HG03520 (cell line): Measurements from ENCODE around the gene MCTP2.

Experiments used
- ATAC-seq: cut with Tn5 transposase; IDR thresholded peaks from one replicate; pipeline ENCODE4 v1.9.1; 2021; ENCODE audit warnings: mild to moderate bottlenecking, moderate library complexity; ENCODE audit not compliant: unreplicated experiment

The MCTP2 gene

DNA sequence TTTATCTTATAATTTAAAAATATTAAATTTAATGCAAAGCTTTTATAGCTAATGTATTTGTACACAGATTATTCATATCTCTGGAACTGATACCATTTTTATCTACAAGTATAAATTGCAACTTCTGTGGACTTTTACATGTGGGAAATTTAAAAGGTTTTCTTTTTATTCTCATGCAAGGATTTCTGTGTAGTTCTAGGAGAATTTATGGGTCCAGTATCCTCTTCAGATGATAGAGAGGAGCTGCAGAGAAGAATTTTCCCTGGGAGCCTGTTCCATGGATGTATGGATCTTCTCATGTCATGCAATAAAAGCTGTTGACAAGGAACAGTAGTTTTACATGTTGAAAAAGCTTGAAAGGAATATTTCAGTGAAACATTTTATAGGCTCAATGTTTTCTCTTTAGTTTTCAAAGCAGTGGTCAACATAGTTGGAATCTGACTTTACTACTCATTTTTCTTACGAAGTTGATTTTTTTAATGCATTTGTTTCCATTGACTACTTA is 119.7 kb downstream of the MCTP2 start:
- ATAC-seq: no peak

DNA sequence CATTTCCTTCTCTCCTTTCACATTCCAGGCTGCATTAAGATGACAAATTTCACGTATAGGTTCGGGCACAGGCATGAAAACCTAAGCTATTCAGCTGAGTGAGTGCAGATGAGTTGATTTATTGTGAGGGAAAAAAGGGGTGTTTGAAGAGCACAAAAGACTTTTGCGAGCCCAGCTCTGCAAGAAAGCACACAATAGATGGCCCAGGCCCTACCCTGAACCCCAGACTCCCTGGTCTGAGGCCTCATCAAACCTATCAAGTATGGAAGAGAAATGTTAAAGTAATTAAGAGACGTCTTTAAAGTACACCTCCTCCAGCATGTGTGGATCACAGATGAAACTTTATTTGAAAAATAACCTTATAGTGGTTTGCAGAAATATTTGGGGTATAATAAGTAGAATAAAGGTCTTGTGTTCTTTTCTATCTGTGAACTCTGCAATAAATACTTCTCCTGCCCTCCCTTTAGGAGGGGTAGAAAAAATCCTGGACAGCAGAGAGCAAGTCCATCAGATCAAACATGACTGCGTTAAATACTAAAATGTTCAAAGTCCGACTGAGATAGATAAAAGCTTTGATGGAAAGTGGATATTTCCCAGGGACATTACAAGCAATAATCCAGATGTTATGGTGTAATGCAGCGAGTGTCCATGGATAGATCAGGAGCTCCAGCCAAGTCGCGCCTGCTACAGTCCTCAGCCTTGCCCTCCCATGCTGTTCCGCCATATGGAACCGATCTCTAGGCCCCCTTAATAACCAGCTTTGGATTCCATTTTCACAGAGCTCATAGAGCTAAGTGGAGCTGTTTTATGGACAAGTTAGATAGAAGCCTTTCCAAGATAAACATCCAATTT is 121.5 kb downstream of the MCTP2 start:
- no peak for ATAC-seq

GRCh38 chr15:94353488-94353820 is 122.1 kb downstream of the MCTP2 start:
- ATAC-seq: no peak

- no peak for ATAC-seq
These were observed 123.3 kb downstream of the MCTP2 start for GRCh38 chr15:94354655-94355054.

- no peak for ATAC-seq
These were observed 128.4 kb downstream of the MCTP2 start for GRCh38 chr15:94359716-94360115.

DNA sequence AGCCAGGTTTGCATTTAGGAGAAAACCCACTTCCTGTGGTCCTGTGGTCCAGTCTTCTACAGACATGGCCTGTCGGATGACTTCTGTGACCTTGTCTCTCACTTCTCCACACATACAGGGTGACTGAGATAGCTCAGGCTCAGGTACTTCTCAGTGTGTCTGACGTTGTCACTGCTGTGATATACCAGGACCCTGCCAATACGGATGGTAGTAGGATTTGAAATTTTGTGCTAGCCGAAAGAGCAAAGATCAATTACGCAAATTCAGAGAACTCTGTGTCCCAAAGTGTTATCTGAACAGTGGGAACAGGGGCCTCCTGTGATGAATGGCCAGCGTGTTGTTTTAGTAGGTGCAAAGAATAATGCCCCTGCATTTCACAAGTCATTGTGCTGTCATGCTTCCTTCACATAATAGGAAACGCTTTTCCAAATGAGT is 128.9 kb downstream of the MCTP2 start:
- no peak for ATAC-seq

- ATAC-seq: no peak
These were observed 131.2 kb downstream of the MCTP2 start for GRCh38 chr15:94362385-94363092.

DNA sequence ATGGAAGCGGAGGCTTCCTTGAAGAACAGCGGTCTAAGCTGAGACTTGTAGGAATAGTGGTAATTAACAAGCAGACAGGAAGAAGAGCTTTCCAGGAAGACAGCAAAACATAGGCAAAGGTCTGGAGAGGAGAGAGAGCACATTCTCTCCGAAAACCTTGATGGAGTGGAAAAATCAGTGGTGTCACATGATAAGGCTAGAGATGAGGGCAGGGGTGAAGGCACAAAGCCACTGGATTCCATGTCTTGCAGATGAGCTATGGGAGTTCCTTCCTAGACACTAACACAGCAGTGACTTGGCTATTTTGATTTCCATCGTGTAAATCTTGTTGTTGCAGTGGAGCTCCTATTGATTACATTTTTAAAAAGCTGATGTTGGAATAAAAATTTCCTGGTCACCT is 132.0 kb downstream of the MCTP2 start:
- ATAC-seq: no peak

DNA sequence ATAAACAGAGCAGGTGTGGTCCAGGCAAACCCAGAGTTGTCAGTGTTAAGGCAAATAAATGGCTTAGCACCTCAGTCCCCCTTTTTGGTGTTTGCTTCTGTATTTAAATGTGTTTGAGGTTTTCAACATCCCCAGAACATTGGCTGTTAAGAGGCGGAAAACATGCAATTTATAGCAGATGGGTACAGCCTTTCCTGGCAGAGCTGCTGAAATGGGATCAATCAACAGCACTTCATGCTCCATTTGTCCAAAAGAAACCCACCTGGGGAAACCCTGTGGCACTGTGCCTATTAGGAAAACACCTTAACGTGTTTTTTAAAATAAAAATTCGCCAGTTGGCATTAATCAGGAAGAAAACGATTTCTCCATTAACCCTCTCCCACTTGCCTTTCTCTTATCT is 135.4 kb downstream of the MCTP2 start:
- no peak for ATAC-seq

DNA sequence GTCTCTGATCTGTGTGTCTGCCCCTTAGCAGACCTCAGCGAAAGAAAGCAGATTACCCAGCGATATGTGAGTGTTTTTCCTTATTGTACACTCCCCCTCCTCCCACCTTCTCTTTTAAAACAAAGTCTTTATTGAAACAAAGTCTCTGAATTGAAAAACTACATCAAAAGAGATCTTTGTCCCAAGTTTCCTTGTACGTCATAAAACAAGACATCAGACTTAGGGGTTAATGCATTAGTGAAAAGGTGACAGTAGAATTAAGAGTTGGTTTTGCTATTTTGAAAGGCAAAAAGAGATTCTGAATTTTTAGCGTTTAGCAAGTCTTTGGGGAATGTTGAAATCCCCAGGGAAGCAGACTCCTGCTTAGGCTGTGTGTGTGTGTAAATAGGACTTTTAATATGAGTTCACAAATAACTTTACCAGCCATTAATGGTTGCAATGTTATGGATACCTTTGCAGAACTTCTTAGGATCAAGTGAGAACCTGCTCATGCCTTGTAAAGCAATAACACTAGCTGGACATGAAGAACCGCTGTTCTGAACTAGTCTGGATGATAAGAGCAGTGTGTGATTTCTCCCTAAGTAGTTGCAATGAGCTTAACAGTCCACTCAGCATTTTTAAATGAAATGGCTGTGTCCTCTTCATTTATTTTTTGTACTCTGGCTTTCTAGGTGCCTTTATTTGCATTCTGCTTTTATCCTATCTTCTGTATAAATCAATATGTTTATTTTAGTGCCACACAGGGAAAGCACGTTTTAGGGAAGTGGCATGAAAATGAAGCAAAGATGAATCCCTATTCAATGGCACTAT is 136.6 kb downstream of the MCTP2 start:
- no peak for ATAC-seq

- no peak for ATAC-seq
These were observed 139.0 kb downstream of the MCTP2 start for GRCh38 chr15:94370206-94370935.

- no peak for ATAC-seq
These were observed 139.6 kb downstream of the MCTP2 start for GRCh38 chr15:94370936-94371285.

GRCh38 chr15:94372821-94373220 is 141.5 kb downstream of the MCTP2 start:
- ATAC-seq: no peak

- no peak for ATAC-seq
These were observed 144.6 kb downstream of the MCTP2 start for GRCh38 chr15:94375997-94376396.

DNA sequence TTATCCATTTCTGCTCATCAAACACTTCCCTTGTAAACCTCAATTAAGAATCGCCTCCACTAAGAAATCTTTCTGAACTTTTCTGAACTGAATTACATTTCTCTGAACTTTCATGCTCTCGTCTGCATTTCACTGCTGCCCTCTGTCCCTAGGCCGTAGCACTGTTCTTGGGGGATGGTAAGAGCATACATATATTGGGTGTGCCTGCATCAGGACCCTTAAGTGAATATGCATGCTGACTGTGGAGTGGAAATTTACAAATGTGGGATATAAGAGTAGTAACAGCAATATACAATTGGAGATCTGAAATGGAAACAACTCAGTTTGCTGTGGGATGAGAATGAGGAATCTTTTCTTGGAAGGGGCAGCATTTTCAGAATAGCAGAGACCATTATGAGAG is 148.6 kb downstream of the MCTP2 start:
- no peak for ATAC-seq

- ATAC-seq: no peak
These were observed 149.4 kb downstream of the MCTP2 start for GRCh38 chr15:94380798-94381197.

GRCh38 chr15:94381384-94381783 is 150.0 kb downstream of the MCTP2 start:
- ATAC-seq: no peak

DNA sequence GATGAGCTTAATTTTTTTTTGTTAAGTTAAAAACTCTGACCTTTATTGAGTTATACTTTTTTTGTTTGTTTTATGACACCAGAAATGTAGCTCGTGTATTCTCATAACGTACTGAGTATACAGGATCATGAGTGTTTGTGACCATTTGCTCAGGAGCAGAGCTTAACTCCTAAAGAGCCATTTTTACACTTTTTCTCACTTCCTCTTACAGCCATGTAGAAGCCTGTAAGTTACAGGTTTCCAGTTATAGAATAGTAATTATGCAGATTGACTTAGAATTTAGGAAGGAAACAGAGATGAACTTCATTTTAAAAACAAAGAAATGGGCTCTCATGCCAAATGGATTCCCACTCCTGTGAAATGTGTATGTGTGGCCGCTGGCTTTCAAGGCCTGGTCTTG is 151.7 kb downstream of the MCTP2 start:
- no peak for ATAC-seq

GRCh38 chr15:94383706-94384105 is 152.3 kb downstream of the MCTP2 start:
- no peak for ATAC-seq

DNA sequence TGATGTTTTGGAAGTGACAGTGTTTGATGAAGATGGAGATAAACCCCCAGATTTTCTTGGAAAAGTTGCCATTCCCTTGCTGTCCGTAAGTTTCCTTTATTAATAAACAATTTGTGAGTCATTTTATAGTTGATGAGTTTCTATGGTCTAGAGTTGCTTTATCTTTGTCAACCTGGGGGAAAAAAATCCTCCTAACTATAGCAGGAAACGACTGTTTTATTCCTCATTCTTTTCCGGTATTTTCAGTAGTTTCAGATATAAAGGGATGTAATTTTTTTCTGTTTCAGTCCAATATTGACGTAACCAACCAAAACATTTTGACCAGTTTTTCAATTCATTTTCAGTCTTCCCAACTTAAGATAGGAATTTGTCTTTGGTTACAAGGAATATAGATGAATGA is 154.1 kb downstream of the MCTP2 start:
- no peak for ATAC-seq

- no peak for ATAC-seq
These were observed 155.0 kb downstream of the MCTP2 start for GRCh38 chr15:94386351-94386750.
